ENCODE measurements around the gene RASSF1.

Gene RASSF1

GRCh38 chr3:50365080-50365841 lies 24.6 kb upstream of the RASSF1 start:
- DNase-seq = no peak

- DNase-seq = no peak
Observed at GRCh38 chr3:50364573-50365079, 24.0 kb upstream of the RASSF1 start.

- no peak for DNase-seq
Observed at GRCh38 chr3:50359760-50360110, 19.1 kb upstream of the RASSF1 start.

GRCh38 chr3:50358911-50359759 lies 18.5 kb upstream of the RASSF1 start, which contains the start of gene TMEM115:
Gene TMEM115, minus strand, starts transcription at chr3:50359521. Its CDS starts 458 bp downstream, at chr3:50359063.
- DNase-seq = peak; percentile 90 to 94

- no peak for DNase-seq
Observed at GRCh38 chr3:50358355-50358910, 17.8 kb upstream of the RASSF1 start.

GRCh38 chr3:50357481-50357880 lies 16.8 kb upstream of the RASSF1 start:
- no peak for DNase-seq

GRCh38 chr3:50356553-50356952 lies 15.9 kb upstream of the RASSF1 start:
- no peak for DNase-seq

GRCh38 chr3:50355829-50356552 lies 15.4 kb upstream of the RASSF1 start:
- DNase-seq = no peak

- no peak for DNase-seq
Observed at GRCh38 chr3:50354850-50355249, 14.2 kb upstream of the RASSF1 start.

- no peak for DNase-seq
Observed at GRCh38 chr3:50354186-50354764, 13.6 kb upstream of the RASSF1 start.

GRCh38 chr3:50353245-50354004 lies 12.8 kb upstream of the RASSF1 start:
- no peak for DNase-seq

GRCh38 chr3:50352781-50353180 lies 12.1 kb upstream of the RASSF1 start:
- DNase-seq = no peak

- no peak for DNase-seq
Observed at GRCh38 chr3:50351323-50351697, 10.7 kb upstream of the RASSF1 start.

- peak; percentile 77 to 84 for DNase-seq
Observed at GRCh38 chr3:50350527-50351322, 10.1 kb upstream of the RASSF1 start, which contains the start of the genes CYB561D2 and NPRL2. Gene CYB561D2, plus strand, starts transcription at chr3:50350862. Its CDS starts 572 bp downstream, at chr3:50351434. Gene NPRL2, minus strand, starts transcription at chr3:50350775. Its CDS starts 123 bp downstream, at chr3:50350652.

GRCh38 chr3:50350213-50350526 lies 9.5 kb upstream of the RASSF1 start:
- no peak for DNase-seq

- DNase-seq = peak in 1 of 2 experiments; percentile 29
Observed at GRCh38 chr3:50347187-50347813, 6.7 kb upstream of the RASSF1 start.

- DNase-seq = peak in 1 of 2 experiments; percentile 48
Observed at GRCh38 chr3:50345586-50346234, 5.1 kb upstream of the RASSF1 start, which contains the start of gene ZMYND10. Gene ZMYND10, minus strand, starts transcription at chr3:50345732. Its CDS starts 153 bp downstream, at chr3:50345579.

- no peak for DNase-seq
Observed at GRCh38 chr3:50345008-50345407, 4.4 kb upstream of the RASSF1 start.

- no peak for DNase-seq
Observed at GRCh38 chr3:50342813-50343633, 2.4 kb upstream of the RASSF1 start.
